Occipital lobe (tissue), 2 donors: ENCODE data around the gene FCRL5. TPM values are rescaled to one million over a fixed set of nuclear protein-coding genes. Genes with fewer than 3 reads are reported as not detected.
A peak's percentile ranks its signal among the peaks of the same experiment; 100 is the strongest.

Experiments
- DNase-seq: peaks from one replicate; lab custom pipeline; 2025; lab: John Stamatoyannopoulos, UW
- total RNA-seq: library from RNA; depleted of rRNA; stranded (reverse); fragments of >200 nt; gene quantifications from one replicate; pipeline ENCODE4 v1.2.3, GENCODE V29; 2014

FCRL5 gene
- total RNA-seq, 1 donor from 2014 or later = not detected

DNA sequence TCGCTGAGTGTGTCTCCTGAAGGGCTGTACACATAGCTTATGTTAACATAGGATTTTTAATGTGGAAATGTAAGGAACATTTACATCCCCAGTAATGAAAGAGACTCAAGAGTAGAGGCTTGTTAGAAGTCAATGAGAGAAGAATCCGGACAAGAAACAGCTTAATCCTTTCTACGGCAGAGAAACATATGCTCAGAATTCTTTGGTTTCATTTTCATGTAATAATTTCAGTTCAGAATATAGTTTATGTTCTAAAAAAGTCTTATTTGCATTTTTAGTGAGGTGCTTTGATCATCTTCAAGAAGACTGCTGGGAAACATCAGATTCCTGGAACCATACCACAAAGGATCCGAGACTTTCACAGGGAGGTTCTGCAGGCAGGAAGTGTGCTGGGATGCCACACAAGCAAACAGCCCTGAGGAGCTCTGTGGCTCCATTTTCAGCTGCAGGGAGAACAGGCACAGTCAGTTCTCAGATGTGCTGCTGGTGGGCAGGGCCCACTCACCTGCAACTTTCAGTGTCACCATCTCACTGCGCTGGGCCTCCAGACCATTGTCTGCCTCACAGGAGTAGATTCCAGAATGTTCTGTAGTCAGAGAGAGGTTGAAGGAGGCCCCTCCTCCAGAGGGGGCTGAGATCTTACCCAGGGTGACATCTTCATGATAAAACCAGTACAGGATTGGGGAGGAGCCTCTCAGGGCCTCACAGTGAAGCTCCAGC is 28.4 kb downstream of the FCRL5 start:
- DNase-seq = no peak

DNA sequence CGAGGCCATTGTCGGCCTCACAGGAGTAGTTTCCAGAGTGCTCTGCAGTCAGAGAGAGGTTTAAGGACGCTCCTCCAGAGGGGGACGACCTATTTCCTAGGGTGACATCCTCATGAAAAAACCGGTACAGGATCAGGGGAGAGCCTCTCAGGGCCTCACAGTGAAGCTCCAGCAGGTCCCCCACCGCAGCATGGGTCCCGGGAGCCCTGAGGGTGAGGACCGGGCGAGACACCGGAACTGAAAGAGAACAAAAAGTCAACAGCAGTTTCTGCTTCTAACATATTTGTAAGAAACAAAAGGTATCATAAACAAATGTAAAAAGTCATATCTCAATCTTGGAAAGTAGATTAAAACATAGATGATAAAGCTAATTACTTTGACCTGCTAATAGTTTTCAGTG is 31.3 kb downstream of the FCRL5 start:
- DNase-seq = no peak

DNA sequence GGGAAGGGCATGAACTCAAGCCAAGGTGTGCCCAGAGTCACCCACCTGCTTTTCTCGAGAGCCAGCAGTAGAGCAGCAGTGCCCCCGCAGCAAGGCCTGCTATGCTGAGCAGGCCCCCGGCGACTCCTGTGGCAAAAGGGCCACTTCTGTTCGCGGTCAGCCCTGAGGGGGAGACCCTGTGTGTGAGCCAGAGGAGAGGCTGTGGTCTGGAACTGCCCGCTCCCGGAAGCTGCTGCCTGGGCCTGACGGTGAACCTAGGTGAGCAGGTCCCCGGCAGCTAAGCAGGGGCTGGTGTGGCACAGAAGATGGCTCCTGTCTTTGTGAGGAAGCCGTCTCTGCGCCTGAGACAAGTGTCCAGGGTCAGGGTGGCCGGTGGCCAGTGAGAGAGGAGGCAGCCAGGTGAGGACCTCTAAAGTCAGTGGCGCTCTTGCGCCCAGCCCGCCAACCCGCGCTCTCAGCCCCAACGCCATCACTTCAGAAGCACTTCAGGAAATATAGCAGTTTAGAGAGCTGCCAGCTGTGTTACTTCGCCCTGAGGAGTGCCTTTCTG is 31.9 kb downstream of the FCRL5 start:
- DNase-seq = no peak

DNA sequence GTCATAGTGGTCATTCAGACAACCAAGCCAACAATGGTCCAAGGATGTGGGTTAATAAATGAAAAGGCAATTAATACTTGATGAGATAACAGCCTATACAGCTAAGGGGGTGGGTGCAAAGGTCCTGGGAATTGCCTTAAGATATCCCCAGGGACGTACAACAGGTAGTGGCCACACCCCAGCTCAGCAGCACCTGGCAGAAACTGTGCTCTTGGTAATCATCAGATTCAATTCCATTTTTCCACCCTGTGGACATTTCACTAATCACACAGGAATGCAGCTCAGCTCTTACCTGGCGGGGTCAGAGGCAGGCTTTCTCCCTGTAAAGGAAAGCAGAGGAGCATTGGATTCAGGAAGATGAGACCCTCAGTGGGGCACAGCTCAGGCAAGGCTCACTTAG is 32.9 kb downstream of the FCRL5 start:
- no peak for DNase-seq

DNA sequence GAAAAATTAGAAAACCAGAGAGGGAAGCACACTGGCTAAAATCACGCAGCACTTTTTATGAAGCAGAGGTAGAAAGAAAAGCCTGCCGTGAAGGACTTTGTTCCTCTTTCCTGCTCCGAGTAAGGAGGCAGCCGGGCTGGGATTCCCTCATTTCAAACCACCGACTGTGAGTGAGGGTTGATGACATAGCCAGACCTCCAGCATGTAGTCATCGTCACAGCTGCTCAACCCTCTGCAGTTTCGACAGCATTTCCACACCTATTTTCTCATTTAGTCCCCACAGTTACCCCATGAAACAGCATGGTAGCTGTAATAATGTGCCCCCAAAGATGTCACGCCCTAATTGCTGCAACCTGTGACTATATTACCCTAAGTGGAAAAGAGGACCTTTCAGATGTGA is 35.3 kb downstream of the FCRL5 start:
- DNase-seq = no peak

DNA sequence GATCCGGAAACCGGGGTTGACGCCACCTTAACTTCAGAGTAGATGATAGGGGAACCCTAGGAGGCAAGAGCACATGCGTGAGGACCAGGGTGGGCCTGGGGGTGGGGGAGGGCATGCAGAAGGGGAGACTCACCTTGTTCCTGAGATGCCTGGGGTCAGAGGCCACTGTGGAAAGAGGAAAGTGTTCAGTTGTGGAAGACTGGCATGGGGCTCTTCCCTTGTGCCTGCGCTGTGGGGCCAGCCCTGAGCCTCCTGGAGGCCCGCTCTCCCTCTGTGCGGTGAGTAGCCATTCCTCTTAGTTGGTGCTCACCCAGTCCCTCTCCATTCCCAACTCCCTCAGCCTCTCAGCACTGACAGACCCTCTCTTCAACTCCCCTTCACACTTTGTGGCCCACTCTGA is 36.6 kb downstream of the FCRL5 start:
- no peak for DNase-seq

- DNase-seq = no peak
Observed at GRCh38 chr1:157515141-157515540, 37.2 kb downstream of the FCRL5 start.

DNA sequence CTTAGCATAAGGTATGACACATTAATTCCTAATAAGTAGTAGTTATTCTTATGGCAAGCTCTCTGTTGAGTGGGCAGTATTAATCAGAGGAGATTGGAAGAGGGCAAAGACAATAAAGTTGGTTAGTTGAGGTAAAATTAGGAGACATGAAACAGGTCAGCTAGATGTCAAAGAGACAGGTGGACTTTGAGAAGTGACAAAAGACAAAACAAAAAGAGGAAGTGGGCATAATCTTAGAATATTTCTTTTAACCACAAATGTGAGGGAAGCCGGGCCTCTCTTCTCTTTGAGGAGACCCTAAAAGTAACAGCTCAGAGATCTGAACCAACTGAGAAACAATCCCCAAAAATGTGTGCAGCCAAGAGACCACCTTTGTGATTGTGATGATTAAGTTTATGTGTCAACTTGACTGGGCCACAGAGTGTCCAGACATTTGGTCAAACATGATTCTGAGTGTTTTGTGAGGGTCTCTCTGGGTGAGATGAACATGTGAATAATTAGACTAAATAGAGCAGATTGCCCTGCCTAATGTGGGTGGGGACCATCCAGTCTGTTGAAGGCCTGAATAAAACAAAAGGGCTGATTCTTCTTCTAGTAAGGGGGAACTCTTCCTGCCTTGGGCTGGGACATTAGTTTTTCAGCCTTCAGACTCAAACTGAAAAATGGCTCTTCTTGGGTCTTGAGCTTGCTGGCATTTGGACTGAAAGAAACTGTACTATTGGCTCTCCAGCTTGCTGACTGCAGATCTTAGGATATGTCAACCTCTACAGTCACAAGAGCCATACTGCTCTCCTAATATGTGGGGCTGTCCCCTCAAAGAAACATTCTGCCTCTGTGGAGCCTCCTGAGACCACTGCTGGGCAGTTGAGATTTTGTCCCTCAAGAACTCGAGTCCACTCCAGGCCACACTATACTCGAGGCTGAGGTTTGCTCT is 40.0 kb downstream of the FCRL5 start:
- no peak for DNase-seq

GRCh38 chr1:157509546-157510232 is 42.6 kb downstream of the FCRL5 start:
- DNase-seq = no peak

- peak; percentile 32 for DNase-seq
Observed at GRCh38 chr1:157505481-157506272, 46.6 kb downstream of the FCRL5 start.

- DNase-seq = no peak
Observed at GRCh38 chr1:157504646-157505045, 47.7 kb downstream of the FCRL5 start.

GRCh38 chr1:157499521-157499920 is 52.8 kb downstream of the FCRL5 start:
- DNase-seq = no peak

- no peak for DNase-seq
Observed at GRCh38 chr1:157498736-157499090, 53.6 kb downstream of the FCRL5 start.

- DNase-seq = no peak
Observed at GRCh38 chr1:157497987-157498735, 54.2 kb downstream of the FCRL5 start.

DNA sequence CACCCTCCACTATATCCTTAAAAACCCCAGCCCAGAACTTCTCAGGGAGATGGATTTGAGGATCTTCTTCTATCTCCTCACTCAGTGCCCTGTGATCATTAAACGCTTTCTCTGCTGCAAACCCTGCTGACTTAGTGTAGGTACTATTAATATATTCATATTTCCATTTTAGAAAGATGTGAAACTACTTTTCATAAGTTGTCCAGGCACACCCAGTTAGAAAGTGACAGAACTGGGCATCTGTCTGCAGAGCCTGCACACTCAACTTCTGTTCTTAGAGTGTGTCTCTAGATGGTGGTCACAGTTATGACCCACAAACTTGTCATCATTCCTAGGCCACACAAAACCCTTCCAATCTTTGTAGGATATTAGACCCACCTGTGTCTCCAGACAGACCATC is 55.0 kb downstream of the FCRL5 start:
- DNase-seq = no peak

DNA sequence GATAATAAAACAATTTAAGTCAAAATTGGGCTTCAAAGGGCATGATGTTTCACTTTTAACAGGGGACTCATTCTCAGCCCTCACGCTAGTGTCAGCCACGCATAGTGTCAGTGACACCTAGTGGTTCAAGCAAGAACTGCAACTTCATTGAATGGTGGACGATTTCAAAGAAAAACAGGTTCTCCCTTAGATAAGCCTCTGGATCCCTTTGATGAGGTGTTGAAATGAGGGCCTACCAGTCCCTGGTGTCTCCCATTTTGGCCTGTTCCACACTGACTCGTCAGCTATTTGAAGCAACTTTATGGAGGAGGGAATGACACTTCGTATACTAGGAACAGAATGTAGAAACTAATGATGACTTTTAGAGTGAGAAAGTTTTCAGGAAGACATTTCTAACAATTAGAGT is 56.2 kb downstream of the FCRL5 start:
- DNase-seq = peak; percentile 4

DNA sequence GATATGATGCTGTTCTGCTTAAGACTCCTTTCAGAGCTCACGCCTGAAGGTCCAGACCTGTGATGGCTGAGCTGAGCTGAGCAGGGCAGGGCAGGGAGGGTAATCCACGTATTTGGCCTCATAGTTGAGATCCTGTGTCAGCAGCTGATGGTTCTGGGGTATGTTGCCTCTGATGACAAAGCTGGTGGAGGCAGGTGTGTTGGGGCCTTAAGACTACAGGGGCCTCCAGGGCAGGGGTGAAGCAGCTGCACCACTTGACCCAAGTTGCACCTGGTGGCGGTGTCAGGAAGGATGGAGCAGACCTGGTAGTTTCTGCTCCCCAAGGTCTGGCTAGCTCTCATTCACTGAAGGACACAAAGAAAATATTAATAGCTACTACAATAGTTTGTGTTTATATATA is 57.0 kb downstream of the FCRL5 start:
- no peak for DNase-seq

- DNase-seq = no peak
Observed at GRCh38 chr1:157494093-157494492, 58.2 kb downstream of the FCRL5 start.

DNA sequence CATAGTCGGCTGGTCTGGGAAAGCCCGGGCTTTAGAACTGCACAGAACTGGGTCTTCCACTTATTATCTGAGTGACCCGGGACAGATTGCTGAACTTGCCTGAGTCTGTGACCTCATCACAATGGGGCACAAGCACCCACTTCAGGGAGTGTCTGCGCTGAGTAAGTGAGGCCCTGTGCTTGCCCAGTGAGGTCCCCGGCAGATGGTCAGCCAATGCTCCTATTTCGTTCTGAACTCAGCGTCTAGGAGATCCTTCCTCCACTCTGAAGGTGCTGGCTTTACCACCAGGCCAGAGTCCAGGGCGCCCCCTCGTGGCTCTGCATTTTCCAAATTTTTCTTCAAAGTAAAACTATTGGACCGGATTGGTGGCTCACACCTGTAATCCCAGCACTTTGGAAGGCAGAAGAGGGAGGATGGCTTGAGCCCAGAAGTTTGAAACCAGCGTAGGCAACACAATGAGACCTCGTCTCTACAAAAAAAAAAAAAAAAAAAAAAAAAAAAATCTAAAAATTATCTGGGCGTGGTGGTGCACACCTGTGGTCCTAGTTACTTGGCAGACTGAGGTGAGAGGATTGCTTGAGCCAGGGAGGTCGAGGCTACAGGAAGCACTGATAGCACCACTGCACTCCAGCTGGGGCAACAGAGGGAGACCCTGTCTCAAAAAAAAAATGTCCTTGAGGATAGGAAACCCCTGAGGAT is 61.7 kb downstream of the FCRL5 start:
- DNase-seq = no peak

- no peak for DNase-seq
Observed at GRCh38 chr1:157488156-157488555, 64.2 kb downstream of the FCRL5 start.
